ENCODE measurements around the gene CC2D1B. TPM values are rescaled to one million over a fixed set of nuclear protein-coding genes. Genes with fewer than 3 reads are reported as not detected.

CC2D1B gene
- total RNA-seq, 1 donor from 2014 or later, result 9.4 TPM

DNA sequence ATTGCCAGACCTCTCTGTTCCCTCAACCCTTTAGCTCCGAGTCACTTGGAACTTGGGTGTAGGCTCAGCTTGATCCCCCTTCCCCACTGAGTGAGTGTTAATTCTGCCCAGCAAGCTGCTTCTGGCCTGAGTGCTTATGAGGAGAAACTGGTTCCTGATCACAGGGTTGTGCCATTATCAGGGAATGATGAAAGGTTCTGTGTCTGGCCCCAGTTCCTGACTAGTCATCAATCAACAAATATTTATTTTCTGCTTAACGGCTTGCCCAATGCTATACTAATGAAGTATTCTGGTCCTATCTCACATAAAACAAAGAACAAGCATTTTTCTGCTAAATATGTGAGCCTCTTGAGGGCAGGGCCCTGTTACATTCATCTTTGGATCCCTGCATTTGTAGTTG is 20.8 kb downstream of the CC2D1B start:
- Histone ChIP-seq H3K4me3 (no peak overlapping the region), H3K4me2 (no peak overlapping the region), H4K20me1 (ENCODE audit: low read depth) (no peaks in the 10 kb centered on the region), H3K27ac (no peak overlapping the region), H3F3A (ENCODE audit: low read depth) (peaks cover 21% of the 10 kb centered on the region), H3K36me3 (no peaks in the 10 kb centered on the region), H2AFZ (replicated peaks) (no peak overlapping the region), H3K27me3 (no peaks in the 10 kb centered on the region), H3K4me1 (peaks cover 13% of the 10 kb centered on the region), H3K9ac (no peak overlapping the region), H3K9me3 (ENCODE audit: low read depth) (no peaks in the 10 kb centered on the region), H3K79me2 (ENCODE audit: low read depth) (no peaks in the 10 kb centered on the region)
- peaks cover 2% of the 10 kb centered on the region for H3K27me3 Mint-ChIP-seq (ENCODE audit: insufficient read depth, low read depth)
- DNase-seq (ENCODE audit: low spot score), result no peak
- TF ChIP-seq, protein P1, sequence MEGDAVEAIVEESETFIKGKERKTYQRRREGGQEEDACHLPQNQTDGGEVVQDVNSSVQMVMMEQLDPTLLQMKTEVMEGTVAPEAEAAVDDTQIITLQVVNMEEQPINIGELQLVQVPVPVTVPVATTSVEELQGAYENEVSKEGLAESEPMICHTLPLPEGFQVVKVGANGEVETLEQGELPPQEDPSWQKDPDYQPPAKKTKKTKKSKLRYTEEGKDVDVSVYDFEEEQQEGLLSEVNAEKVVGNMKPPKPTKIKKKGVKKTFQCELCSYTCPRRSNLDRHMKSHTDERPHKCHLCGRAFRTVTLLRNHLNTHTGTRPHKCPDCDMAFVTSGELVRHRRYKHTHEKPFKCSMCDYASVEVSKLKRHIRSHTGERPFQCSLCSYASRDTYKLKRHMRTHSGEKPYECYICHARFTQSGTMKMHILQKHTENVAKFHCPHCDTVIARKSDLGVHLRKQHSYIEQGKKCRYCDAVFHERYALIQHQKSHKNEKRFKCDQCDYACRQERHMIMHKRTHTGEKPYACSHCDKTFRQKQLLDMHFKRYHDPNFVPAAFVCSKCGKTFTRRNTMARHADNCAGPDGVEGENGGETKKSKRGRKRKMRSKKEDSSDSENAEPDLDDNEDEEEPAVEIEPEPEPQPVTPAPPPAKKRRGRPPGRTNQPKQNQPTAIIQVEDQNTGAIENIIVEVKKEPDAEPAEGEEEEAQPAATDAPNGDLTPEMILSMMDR (IDR thresholded peaks at IDR 0.05), result no peak
- no peak for TF ChIP-seq EZH2phosphoT487 (IDR thresholded peaks at IDR 0.05)
- no peak for TF ChIP-seq EZH2 (IDR thresholded peaks at IDR 0.05)
- H3K4me3 Mint-ChIP-seq, result no peak overlapping the region
- H3K36me3 Mint-ChIP-seq, result peaks cover 13% of the 10 kb centered on the region
- no peak overlapping the region for H3K27ac Mint-ChIP-seq
- peaks cover 6% of the 10 kb centered on the region for H3K4me1 Mint-ChIP-seq
- no peaks in the 10 kb centered on the region for H3K9me3 Mint-ChIP-seq

DNA sequence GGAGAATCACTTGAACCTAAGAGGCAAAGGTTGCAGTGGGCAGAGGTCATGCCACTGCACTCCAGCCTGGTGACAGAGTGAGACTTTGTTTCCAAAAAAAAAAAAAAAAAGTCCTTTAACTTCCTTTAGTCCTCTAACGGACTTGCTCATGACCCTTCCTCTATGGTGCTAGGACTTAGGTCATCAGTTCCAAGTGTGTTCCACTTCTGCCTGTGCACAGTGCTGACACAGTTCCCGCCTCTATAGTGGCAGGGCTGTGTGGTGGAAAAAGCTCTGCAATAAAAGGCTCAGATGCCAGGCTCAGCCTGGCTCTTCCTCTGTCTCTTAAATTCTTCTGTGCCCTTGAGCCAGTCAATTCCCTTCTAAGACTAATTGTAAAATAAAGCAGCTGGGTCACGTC is 22.0 kb downstream of the CC2D1B start:
- DNase-seq (ENCODE audit: low spot score), result no peak
- Histone ChIP-seq H3K9me3 (ENCODE audit: low read depth) (no peaks in the 10 kb centered on the region), H3K27me3 (no peaks in the 10 kb centered on the region), H4K20me1 (ENCODE audit: low read depth) (no peaks in the 10 kb centered on the region), H3K4me2 (no peak overlapping the region), H3K36me3 (no peaks in the 10 kb centered on the region), H2AFZ (replicated peaks) (no peak overlapping the region), H3K4me3 (no peak overlapping the region), H3K79me2 (ENCODE audit: low read depth) (no peaks in the 10 kb centered on the region), H3F3A (ENCODE audit: low read depth) (peaks cover 10% of the 10 kb centered on the region), H3K9ac (no peak overlapping the region), H3K27ac (no peak overlapping the region), H3K4me1 (peaks cover 7% of the 10 kb centered on the region)
- Mint-ChIP-seq H3K36me3 (peaks cover 15% of the 10 kb centered on the region), H3K27me3 (ENCODE audit: insufficient read depth, low read depth) (peaks cover 2% of the 10 kb centered on the region), H3K27ac (no peak overlapping the region), H3K9me3 (no peaks in the 10 kb centered on the region), H3K4me1 (peaks cover 3% of the 10 kb centered on the region), H3K4me3 (no peak overlapping the region)
- TF ChIP-seq, protein P1 (IDR thresholded peaks at IDR 0.05), result no peak
- TF ChIP-seq EZH2phosphoT487 (IDR thresholded peaks at IDR 0.05) (no peak), EZH2 (IDR thresholded peaks at IDR 0.05) (no peak)

DNA sequence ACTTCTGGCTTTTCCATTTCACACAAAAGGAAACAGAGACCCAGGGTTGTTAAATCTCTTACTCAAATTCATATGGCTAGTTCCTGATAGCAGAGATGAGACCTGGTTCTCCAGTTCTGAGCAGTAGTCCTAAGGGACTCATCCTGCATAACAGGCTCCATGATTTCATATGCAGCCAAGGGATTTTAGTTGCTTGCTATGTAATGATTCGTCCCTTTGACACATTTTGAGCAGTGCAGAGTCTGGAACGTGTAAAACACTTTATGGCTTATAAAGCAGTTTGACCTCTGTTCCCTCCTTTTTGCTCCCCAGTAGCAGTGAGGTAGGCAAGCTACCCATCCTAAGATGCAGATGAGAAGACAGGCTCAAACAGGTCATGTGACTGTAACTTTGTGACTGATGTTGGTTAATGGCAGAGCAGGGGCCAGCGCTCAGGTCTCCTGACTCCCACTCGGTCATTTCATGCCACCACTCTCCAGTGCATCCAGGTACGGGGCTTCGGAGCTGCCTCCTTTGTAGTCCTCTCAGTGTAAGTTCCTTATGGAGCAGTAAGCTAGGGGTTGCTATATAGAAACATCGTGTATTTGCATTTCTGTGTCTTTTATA is 24.2 kb downstream of the CC2D1B start:
- Mint-ChIP-seq H3K36me3 (peaks cover 10% of the 10 kb centered on the region), H3K27ac (no peak overlapping the region), H3K27me3 (ENCODE audit: insufficient read depth, low read depth) (peaks cover 2% of the 10 kb centered on the region), H3K4me3 (no peak overlapping the region), H3K4me1 (no peaks in the 10 kb centered on the region), H3K9me3 (no peaks in the 10 kb centered on the region)
- Histone ChIP-seq H2AFZ (replicated peaks) (no peak overlapping the region), H3K4me2 (no peak overlapping the region), H3K27ac (no peak overlapping the region), H3K79me2 (ENCODE audit: low read depth) (no peaks in the 10 kb centered on the region), H3F3A (ENCODE audit: low read depth) (no peaks in the 10 kb centered on the region), H3K27me3 (no peaks in the 10 kb centered on the region), H3K9ac (no peak overlapping the region), H3K36me3 (no peaks in the 10 kb centered on the region), H3K4me1 (no peaks in the 10 kb centered on the region), H4K20me1 (ENCODE audit: low read depth) (no peaks in the 10 kb centered on the region), H3K4me3 (no peak overlapping the region), H3K9me3 (ENCODE audit: low read depth) (no peaks in the 10 kb centered on the region)
- TF ChIP-seq EZH2phosphoT487 (IDR thresholded peaks at IDR 0.05) (no peak), EZH2 (IDR thresholded peaks at IDR 0.05) (no peak)
- TF ChIP-seq, protein P1 (IDR thresholded peaks at IDR 0.05), result no peak
- DNase-seq (ENCODE audit: low spot score), result no peak
